BE2C (cell line): ENCODE results near the gene ELOVL2.
"Not testable (repeated sequence)": the region's sequence is repeated elsewhere in the genome, so short reads cannot be mapped to it uniquely, and the experiment has no call there.

Source experiments
- DNase-seq: peaks from one replicate; pipeline ENCODE4 v3.0.0-alpha.2; 2020
- H3K27me3 ChIP-seq: fragments of 250-450 bp; sonication (Bioruptor Pico); 2 replicates; pipeline ENCODE4 v1.5.1; 2020; ENCODE audit warnings: mild to moderate bottlenecking
- H3K36me3 ChIP-seq: fragments of 250-450 bp; sonication (Bioruptor Pico); 2 replicates; pipeline ENCODE4 v1.5.1; 2020; ENCODE audit warnings: mild to moderate bottlenecking
- H3K4me1 ChIP-seq: fragments of 250-450 bp; sonication (Bioruptor Pico); 2 replicates; pipeline ENCODE4 v1.5.1; 2020
- H3K4me3 ChIP-seq: 2 replicates; pipeline ENCODE4 v1.5.1; 2011; ENCODE audit warnings: low read depth, low read length
- H3K9me3 ChIP-seq: fragments of 250-450 bp; sonication (Bioruptor Pico); 2 replicates; pipeline ENCODE4 v1.5.1; 2020
- CTCF ChIP-seq: IDR thresholded peaks from 2 replicates; pipeline ENCODE4 v1.5.1; 2012; ENCODE audit warnings: mild to moderate bottlenecking, low read depth, low read length

Gene ELOVL2

GRCh38 chr6:10993896-10994295 lies 50.2 kb downstream of the ELOVL2 start:
- H3K36me3 ChIP-seq, result no peaks in the 10 kb centered on the region
- TF ChIP-seq CTCF, result no peak
- no peaks in the 10 kb centered on the region for H3K4me1 ChIP-seq
- H3K4me3 ChIP-seq, result no peak overlapping the region
- H3K27me3 ChIP-seq, result no peaks in the 10 kb centered on the region
- H3K9me3 ChIP-seq, result no peaks in the 10 kb centered on the region
- DNase-seq, result no peak

GRCh38 chr6:10991115-10991514 lies 53.0 kb downstream of the ELOVL2 start:
- H3K36me3 ChIP-seq, result no peaks in the 10 kb centered on the region
- DNase-seq, result no peak
- TF ChIP-seq CTCF, result no peak
- no peaks in the 10 kb centered on the region for H3K4me1 ChIP-seq
- H3K4me3 ChIP-seq, result no peak overlapping the region
- H3K9me3 ChIP-seq, result no peaks in the 10 kb centered on the region
- no peaks in the 10 kb centered on the region for H3K27me3 ChIP-seq

GRCh38 chr6:10989587-10989986 lies 54.5 kb downstream of the ELOVL2 start:
- Histone ChIP-seq H3K4me1 (no peaks in the 10 kb centered on the region), H3K4me3 (no peak overlapping the region), H3K27me3 (no peaks in the 10 kb centered on the region), H3K36me3 (no peaks in the 10 kb centered on the region), H3K9me3 (no peaks in the 10 kb centered on the region)
- no peak for DNase-seq
- no peak for TF ChIP-seq CTCF

GRCh38 chr6:10984959-10985358 lies 59.1 kb downstream of the ELOVL2 start:
- H3K4me1 ChIP-seq, H3K4me3 ChIP-seq, H3K36me3 ChIP-seq, H3K27me3 ChIP-seq, DNase-seq, H3K9me3 ChIP-seq: not testable (repeated sequence)

- Histone ChIP-seq H3K4me1 (no peaks in the 10 kb centered on the region), H3K4me3 (no peak overlapping the region), H3K27me3 (no peaks in the 10 kb centered on the region), H3K36me3 (no peaks in the 10 kb centered on the region), H3K9me3 (no peaks in the 10 kb centered on the region; the same call in 1 of the 2 replicates)
- DNase-seq, result no peak
- TF ChIP-seq CTCF, result no peak
Measured at GRCh38 chr6:10981409-10981808, 62.7 kb downstream of the ELOVL2 start.

GRCh38 chr6:10979603-10980002 lies 64.5 kb downstream of the ELOVL2 start:
- TF ChIP-seq CTCF, result no peak
- H3K9me3 ChIP-seq, result no peaks in the 10 kb centered on the region; the same call in 1 of the 2 replicates
- H3K27me3 ChIP-seq, result no peaks in the 10 kb centered on the region
- H3K4me1 ChIP-seq, result no peaks in the 10 kb centered on the region
- DNase-seq, result no peak
- no peaks in the 10 kb centered on the region for H3K36me3 ChIP-seq
- H3K4me3 ChIP-seq, result no peak overlapping the region
